HG03097 (cell line): Measurements from ENCODE around the gene BLTP3A.
A peak's percentile ranks its signal among the peaks of the same experiment; 100 is the strongest.
"Not testable (repeated sequence)": the region's sequence is repeated elsewhere in the genome, so short reads cannot be mapped to it uniquely, and the experiment has no call there.

Experiments used
- ATAC-seq: cut with Tn5 transposase; IDR thresholded peaks from one replicate; pipeline ENCODE4 v1.9.1; 2021; ENCODE audit not compliant: unreplicated experiment, low FRiP score

BLTP3A gene, protein sequence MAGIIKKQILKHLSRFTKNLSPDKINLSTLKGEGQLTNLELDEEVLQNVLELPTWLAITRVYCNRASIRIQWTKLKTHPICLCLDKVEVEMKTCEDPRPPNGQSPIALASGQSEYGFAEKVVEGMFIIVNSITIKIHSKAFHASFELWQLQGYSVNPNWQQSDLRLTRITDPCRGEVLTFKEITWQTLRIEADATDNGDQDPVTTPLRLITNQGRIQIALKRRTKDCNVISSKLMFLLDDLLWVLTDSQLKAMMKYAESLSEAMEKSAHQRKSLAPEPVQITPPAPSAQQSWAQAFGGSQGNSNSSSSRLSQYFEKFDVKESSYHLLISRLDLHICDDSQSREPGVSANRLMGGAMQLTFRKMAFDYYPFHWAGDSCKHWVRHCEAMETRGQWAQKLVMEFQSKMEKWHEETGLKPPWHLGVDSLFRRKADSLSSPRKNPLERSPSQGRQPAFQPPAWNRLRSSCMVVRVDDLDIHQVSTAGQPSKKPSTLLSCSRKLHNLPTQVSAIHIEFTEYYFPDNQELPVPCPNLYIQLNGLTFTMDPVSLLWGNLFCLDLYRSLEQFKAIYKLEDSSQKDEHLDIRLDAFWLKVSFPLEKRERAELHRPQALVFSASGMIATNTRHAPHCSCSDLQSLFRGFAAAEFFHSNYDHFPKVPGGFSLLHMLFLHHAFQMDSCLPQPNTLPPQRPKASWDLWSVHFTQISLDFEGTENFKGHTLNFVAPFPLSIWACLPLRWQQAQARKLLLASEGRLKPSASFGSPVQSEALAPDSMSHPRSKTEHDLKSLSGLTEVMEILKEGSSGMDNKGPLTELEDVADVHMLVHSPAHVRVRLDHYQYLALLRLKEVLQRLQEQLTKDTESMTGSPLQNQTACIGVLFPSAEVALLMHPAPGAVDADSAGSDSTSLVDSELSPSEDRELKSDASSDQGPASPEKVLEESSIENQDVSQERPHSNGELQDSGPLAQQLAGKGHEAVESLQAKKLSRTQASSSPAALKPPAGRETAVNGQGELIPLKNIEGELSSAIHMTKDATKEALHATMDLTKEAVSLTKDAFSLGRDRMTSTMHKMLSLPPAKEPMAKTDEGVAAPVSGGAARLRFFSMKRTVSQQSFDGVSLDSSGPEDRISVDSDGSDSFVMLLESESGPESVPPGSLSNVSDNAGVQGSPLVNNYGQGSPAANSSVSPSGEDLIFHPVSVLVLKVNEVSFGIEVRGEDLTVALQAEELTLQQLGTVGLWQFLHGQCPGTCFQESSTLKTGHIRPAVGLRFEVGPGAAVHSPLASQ (N-terminal part only)

DNA sequence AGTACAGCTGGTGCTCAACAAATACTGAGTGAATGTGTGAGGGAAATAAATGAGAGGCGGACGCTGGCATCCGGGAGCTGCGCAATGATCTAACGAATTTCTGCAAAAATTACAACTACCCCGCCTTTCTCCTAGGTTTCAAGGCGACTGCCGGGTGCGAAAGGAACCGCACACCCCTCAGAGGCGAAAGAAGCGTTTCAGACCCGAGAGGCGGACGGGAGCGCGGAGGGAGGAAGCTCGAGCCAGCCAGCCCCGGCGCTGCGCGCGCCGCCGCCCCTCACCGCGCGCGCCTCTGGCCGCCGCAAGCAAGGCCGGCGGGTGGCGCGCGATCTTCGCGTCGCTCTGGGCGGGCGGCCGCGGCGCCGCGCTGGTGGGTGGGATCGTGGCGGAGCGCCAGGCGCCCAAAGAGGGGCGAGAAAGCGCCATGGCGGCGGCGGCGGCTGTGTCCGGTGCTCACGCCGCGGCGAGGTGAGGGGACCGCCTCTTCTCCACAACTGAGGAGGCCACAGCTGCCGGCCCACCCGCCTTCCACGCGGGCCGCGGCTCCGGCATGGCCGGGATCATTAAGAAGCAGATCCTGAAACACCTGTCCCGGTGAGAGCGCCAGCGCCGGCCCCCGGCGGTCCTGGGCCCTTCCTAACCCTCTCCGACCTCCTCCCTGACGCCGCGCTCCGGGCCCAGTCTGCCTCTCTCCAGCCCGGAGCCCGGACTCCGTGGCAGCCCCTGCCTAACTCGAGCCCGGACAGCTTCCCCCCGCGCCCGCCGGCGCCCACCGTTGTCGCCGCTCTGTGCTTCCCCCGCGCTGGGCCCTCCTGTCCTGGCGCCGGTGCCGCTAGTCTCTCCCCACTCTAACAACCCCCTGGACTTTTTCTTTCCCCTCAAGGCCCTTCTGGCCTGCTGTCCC, at the start of gene BLTP3A:
BLTP3A (plus strand) TSS at position 383 of the 904 bp plus-strand sequence; CDS start at position 551, 168 bp downstream.
- ATAC-seq: peak; percentile 66

- ATAC-seq: no peak
These were observed 49.8 kb upstream of the BLTP3A start for GRCh38 chr6:34742094-34742493.

GRCh38 chr6:34743625-34744293, 48.1 kb upstream of the BLTP3A start:
- no peak for ATAC-seq

GRCh38 chr6:34744294-34744647, 47.6 kb upstream of the BLTP3A start:
- not testable (repeated sequence) for ATAC-seq

- ATAC-seq: no peak
These were observed 46.4 kb upstream of the BLTP3A start for GRCh38 chr6:34745277-34746103.

DNA sequence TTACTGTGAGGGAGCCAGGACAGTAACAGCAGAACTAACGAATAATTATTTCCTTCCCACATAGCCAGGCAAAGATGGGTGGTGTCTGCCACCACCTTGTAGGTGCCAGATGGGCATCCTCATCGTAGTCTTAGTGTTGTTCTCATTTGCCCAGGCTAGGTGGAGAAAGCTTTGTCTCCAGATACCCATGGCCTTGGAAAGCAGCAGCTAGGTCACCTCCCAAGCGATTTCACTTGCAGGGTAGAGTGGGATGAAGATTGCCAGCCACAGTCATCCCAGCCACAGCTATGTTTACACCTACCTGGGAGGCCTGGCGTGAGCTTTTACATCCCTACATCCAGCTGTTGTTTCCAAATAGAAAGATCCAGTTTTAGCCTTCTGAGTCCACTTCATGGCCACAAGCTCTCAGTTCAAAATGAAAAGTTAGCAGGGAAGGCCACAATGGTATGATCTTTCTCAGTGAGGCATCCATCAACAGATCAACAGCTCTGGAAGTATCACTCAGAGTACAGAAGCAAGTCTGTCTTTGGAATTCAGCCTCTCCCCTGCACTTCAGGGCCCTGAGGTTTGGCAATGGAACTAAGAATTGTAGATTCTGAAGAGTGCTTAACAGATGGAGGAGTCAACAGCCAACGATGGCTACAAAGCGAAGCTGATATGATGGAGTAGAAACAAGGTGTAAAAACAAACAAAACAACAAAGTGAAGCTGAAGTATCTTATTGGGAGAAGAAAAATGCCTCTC, 45.6 kb upstream of the BLTP3A start:
- ATAC-seq: no peak

GRCh38 chr6:34748757-34749156, 43.1 kb upstream of the BLTP3A start:
- no peak for ATAC-seq

DNA sequence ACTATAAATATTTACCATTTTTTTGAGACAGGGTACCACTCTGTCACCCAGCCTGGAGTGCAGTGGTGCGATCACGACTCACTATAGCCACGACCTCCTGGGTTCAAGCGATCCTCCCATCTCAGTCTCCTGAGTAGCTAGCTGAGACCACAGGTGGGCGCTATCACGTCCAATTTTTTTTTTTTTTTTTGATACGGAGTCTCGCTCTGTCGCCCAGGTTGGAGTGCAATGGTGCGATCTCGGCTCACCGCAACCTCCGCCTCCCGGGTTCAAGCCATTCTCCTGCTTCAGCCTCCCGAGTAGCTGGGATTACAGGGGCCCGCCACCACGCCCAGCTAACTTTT, 35.4 kb upstream of the BLTP3A start:
- ATAC-seq: not testable (repeated sequence)

DNA sequence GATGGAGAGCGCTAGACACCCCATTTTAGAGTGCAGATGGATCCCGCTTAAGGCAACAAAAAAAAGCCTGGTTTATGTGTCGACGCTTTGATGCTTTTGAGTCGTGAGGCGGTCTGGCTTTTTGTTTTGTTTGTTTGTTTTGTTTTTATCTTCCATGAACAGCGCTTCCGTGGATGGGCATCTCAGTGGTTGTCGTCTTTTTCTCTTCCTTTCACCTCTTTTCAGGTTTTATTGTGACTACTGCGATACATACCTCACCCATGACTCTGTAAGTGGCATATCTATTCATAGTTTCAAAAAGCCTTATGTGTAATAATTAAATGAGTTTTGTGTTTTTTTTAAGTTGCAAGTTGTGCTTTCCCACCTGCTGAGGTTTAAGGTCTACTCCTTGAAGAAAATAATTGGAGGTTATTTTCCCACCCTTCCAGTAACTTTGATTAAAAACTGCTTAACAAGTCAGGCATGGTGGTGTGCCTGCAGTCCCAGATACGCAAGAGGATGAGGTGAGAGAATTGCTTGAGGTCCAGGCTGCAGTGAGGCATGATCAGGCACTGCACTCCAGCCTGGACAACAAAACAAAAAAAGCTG, 34.1 kb upstream of the BLTP3A start:
- no peak for ATAC-seq

- ATAC-seq: no peak
These were observed 31.8 kb upstream of the BLTP3A start for GRCh38 chr6:34760108-34760507.

DNA sequence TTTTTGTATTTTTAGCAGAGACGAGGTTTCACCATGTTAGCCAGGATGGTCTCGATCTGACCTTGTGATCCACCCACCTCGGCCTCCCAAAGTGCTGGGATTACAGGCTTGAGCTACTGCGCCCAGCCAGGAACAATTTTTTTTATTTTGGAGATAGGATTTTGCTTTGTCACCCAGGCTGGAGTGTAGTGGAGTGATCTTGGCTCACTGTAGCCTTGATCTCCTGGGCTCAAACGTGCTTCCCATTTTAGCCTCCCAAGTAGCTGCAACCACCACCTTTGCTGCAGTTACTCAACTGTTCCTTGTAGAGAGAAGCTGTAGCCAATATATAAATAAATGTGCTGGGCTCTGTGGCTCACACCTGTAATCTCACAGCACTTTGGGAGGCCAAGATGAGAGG, 30.2 kb upstream of the BLTP3A start:
- not testable (repeated sequence) for ATAC-seq

GRCh38 chr6:34768148-34768547, 23.7 kb upstream of the BLTP3A start:
- ATAC-seq: no peak

DNA sequence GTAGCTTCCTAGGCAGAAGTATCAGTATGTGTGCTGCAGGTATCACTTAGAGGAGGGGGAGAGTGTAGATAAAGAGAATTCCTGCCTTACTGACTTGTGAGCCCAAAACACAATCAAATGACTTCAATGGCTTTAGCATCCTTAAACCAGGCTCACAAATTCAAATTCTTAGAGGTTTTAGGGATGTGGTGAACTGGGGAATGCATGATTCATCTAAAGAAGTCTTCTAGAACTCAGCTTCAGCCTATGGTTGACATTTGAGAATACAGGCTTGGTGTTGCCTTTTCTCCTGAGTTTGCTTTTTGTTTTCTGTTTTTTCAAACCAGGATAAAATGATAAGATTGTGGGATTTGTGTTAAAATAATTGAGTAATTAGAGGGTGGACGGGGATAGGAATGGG, 20.2 kb upstream of the BLTP3A start:
- no peak for ATAC-seq

GRCh38 chr6:34772940-34773339, 18.9 kb upstream of the BLTP3A start:
- ATAC-seq: no peak

DNA sequence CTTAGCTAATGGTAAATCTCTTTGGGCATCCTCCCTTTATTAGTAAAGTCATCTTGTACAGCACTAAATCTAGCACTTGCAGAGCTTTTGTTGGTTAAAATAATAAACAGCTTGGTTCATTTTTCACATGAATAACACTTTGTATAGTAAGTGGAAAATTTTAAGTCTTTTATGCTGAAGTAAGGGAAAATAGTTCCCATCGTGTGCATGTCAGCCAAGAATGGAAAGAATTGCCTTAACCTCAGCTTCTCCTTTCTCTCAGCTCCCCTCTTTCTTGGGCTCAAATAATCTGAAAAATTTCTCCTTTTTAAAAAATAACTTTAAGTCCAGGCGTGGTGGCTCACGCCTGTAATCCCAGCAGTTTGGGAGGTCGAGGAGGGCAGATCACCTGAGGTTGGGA, 18.0 kb upstream of the BLTP3A start:
- ATAC-seq: no peak

DNA sequence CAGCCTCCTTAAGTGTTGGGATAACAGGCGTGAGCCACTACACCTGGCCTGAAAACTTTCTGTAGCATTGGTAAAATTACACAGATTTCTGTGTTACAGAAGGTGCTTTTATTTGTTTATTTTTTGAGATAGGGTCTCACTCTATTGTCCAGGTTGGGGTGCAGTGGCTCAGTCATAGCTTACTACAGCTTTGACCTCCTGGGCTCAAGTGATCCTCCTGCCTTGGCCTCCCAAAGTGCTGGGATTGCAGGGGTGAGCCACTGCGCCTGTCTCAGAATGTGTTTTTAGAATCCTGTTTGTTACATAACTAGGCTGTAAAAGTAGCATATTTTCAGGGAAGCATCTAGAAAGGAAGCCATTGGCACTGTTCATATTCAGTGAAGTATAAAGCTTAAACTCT, 16.9 kb upstream of the BLTP3A start:
- no peak for ATAC-seq

GRCh38 chr6:34785375-34785774, 6.5 kb upstream of the BLTP3A start:
- not testable (repeated sequence) for ATAC-seq
